Erythroblast (primary cell): ENCODE data around the gene ZBTB20.

Experiments used
- DNase-seq, 2 experiments: peaks; one replicate each; lab custom pipeline; 2025; lab: John Stamatoyannopoulos, UW
- GATA1 ChIP-seq: IDR thresholded peaks from 2 replicates; pipeline ENCODE4 v1.6.1; 2011; ENCODE audit warnings: low read depth, mild to moderate bottlenecking, control low read depth, low read length, moderate library complexity
- POLR2A ChIP-seq: IDR thresholded peaks from 2 replicates; pipeline ENCODE4 v1.6.1; 2011; ENCODE audit warnings: mild to moderate bottlenecking, low read length

The ZBTB20 gene

DNA sequence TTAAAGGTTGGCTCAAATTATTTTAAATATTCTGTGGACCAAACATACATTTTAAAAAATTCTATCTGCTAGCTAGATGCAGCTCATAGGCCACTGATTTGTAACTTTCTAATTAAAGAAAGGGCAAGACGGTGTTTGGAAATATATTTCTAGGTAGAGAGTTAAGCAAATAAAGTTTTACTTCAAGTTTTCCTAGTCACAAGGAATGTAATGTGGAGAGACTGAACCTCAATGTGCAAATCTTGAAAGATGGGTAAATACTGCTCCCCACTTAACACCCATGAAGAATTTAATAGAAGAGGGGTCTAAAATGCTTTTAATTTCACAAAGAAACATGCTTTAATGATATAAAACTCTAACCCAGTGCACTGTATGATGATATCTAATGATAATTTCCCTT is 678.0 kb downstream of the ZBTB20 start:
- DNase-seq = no peak
- TF ChIP-seq POLR2A = no peak

DNA sequence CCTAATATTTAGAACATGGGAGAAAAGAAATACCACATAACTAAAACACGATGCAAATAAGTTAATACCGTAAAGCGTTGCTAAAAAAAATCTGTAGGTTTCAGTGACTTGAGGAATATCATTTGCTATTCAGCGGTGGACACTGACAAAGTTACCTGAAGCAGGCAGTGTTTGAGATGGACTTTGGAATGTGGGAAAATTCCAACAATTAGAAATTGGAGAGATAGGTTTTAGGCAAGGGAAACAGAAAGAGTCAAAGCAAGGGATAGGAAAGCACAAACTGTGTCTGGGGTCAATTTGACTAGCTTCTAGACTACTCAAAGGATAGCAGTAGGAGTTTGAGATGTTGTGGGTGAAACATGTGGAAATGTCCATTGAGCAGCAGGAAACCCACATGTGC is 680.3 kb downstream of the ZBTB20 start:
- no peak for TF ChIP-seq GATA1
- TF ChIP-seq POLR2A = no peak
- DNase-seq = no peak

DNA sequence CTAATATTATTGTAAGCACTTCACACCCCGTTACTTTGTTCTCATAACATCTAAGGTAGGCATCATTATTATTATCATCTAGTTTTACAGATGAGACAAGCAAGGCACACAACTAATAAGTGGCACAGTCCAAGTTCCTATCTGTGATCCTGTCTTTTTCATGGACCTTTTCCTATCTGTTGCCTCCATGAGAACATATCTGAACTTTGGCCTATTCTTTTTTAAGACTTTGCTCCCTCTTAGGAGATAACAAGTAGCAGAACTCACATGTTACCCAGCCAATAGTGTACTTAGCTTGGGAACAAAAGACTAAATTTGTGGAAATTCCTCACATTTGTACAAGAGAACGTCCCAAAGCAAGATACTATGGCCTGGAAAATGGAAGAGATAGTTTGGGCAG is 680.8 kb downstream of the ZBTB20 start:
- no peak for TF ChIP-seq POLR2A
- TF ChIP-seq GATA1 = no peak
- DNase-seq = no peak

DNA sequence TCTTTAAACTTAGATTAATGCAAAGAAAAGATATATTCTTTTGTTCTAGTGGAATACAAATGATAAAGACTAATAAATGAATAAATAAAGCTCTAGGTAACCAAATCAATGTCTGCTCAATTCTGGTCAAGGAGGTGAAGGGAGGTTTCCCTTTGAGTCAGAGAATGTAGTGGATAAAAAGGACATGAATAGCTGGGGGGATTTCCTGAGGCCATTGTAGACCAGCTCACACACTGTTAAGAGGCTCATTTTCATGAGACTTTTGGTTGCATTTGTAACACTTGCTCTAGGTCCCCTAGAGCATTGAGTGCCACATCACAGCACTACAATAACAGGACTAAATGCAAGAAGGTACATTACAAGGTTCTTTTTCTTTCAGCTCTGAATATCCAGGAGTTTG is 682.5 kb downstream of the ZBTB20 start:
- no peak for DNase-seq
- no peak for TF ChIP-seq POLR2A
- no peak for TF ChIP-seq GATA1

DNA sequence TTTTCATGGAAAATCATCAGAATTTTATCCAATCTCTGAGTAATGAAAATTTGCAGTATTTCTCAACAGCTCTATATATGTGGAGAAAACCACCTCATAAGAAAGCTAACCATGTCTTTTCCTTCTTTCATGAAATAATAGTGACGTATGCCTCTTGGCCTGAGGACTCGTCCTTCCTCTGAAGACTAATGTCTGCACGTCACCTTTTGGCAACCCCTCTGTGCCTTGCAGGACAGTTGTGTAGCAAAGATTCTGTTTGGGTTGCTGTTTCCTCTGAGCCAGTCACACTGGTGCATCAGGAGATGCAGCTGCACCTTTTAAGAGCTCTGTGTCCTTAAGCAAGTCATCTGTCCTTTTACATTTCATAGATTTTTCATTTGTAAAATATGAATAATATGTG is 684.3 kb downstream of the ZBTB20 start:
- TF ChIP-seq POLR2A = no peak
- TF ChIP-seq GATA1 = no peak
- DNase-seq = no peak

DNA sequence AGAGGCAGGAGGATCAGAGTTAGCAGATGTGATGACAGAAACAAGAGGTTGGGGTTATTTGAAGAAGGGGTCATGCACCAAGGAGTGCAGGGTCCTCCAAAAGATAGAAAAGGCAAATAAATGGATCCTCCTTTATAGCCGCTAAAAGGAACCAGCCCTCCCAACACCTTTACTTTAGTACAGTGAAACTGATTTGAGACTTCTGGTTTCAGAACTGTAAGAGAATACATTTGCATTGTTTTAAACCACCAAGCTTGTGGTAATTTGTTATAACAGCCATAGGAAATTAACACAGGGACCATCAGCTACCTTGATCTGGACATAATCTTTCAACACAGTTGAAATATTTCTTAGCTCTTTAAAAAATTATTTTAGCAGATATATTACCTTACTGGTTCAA is 686.6 kb downstream of the ZBTB20 start:
- no peak for DNase-seq
- TF ChIP-seq GATA1 (no peak), POLR2A (no peak)

DNA sequence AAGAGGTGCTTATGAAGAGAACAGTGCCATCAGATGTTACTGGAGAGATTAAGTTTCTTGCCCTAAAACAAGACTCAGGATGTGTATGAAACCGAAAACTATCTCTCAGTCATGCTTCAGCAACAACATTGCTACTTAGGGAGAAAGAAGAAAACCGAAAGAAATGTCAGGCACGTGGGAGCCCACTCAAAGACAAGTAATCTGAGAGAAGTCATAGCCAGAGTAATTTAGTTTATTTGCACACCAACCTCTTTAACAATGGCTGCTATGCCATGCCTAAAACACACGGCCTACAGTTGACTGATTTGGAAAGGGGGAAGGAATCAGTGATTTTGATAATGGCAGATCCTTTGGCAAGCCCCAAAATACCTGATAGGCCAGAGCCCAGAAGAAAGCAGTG is 690.3 kb downstream of the ZBTB20 start:
- no peak for DNase-seq
- TF ChIP-seq POLR2A (no peak), GATA1 (no peak)

DNA sequence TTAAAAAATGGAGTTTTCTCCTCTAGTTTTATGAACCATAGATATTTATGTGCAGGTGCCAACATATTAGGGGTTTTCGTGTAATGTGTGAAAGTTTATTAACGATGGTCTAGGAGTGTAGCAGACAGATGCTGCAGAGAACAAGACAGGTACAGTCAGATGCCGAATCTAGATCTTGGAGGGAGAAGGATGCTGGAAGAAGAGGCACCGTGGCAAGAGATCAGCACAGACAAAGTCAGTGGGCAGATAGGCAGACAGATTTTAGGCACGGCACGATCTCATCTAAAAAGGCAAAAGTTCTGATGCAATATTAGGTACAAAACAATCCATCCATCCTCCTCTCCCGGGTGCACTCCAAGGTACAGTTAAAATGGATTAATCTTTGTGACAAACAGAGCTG is 691.7 kb downstream of the ZBTB20 start:
- TF ChIP-seq POLR2A (no peak), GATA1 (no peak)
- no peak for DNase-seq

DNA sequence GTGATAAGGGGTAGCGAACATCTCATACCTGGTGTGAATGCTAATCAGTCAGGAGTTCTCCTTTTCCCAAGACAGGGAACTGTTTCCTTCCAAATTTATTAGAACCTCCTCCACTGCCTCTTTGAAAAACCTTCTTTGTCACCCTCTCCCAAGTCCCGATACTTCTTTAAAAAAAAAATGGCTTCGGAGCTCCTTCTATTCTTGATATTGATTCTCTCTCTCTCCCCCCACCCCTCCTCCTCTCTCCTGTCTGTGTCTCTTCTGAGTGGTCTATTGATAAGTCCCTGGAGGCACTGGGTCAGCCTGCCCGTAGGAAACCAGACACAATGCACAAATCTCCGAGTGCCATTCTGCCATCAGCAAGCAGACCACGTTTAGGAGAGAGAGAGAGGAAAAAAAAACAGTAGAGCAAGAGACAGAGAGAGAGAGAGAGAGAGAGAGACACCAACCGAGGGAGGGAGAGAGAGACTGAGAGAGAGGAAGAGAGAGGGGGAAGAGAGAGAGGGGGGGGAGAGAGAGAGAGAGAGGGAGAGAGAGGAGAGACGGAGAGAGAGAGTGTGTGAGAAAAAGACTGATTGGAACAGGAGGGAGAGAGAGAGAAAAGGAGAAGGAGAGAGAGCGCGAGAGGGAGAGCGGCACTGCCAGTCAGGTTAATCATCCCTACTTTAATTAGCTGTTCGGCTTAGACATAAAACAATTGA is 692.4 kb downstream of the ZBTB20 start:
- DNase-seq = no peak

DNA sequence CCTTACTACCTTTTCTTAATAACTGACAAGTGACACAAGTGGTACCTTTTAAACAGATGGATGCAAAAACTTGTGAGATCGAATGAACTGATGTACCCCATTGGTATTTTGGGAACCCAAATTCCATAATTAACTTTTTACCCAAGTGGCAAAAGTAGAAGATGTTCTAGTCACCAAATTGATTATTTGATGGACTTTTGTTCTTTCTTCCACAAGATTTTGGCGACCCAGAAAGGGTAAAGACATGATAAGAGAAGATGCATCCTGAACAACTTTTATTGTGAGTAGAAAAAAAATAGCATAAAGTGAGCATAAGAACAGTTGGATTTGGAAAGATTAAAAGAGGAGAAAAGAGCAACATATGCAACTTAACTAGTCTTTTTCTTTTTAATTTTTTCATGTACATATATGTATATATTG is 693.7 kb downstream of the ZBTB20 start:
- no peak for DNase-seq
- no peak for TF ChIP-seq GATA1

More for the DNA sequence above, 692.4 kb downstream of the ZBTB20 start:
- TF ChIP-seq GATA1 = no peak
- TF ChIP-seq POLR2A = no peak

DNA sequence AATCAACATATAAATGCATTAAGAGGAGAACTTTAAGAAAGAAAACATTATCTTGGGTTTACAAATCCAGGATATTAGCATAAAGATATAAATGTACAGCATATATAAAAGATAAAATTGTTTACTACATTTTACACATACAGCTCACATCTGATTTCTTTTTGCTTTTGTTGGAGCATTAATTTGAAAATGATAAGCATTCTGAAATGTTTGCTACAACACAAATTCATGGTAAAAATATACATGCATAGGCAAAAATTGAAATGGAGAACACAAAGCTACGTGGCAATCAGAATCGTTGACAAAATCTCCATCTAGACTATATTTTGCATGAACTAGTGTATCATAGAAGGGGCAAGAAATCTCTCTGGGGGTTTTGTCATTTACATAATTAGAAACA is 694.2 kb downstream of the ZBTB20 start:
- TF ChIP-seq GATA1 (no peak), POLR2A (no peak)
- no peak for DNase-seq

DNA sequence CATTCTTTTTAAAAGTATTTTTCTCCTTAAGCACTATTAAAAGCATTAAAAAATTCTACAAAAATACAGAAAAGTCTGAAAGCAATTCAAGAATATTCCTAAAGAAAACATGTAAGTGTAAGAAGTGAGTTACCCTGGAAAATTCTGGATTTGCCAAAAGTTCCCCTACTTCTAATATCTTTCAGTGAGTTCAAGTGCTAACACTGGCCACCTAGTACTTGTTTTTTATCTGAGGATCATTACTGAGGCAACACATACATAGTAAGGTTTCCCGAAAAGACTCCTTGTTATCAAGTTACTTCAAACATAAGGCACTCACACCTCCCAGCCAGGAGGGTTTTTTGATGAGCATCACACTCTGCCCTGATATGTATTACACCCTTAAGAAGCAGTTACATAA is 694.8 kb downstream of the ZBTB20 start:
- TF ChIP-seq GATA1 (no peak), POLR2A (no peak)
- no peak for DNase-seq

DNA sequence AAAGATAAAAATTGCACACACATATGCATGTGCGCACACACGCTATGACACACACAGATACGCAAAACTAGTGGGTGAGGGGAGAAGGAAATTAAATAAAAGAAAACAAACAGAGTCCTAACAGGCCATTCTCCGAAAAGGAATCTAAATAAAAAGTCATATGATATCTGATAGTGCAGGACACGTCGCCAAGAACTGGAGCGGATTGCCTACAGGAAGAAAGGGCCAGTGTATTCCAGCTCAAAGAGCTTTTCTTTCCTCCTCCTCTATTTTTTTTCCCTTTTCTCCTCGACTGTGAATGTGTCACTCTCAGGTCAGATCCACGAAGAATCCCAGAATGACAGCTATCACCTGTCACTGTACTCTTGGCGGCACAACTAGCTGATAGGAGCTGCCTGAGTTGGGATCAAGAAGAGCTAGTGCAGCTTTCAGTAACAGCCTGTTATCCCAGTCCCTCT is 695.5 kb downstream of the ZBTB20 start:
- DNase-seq = no peak
- TF ChIP-seq POLR2A (no peak), GATA1 (no peak)

DNA sequence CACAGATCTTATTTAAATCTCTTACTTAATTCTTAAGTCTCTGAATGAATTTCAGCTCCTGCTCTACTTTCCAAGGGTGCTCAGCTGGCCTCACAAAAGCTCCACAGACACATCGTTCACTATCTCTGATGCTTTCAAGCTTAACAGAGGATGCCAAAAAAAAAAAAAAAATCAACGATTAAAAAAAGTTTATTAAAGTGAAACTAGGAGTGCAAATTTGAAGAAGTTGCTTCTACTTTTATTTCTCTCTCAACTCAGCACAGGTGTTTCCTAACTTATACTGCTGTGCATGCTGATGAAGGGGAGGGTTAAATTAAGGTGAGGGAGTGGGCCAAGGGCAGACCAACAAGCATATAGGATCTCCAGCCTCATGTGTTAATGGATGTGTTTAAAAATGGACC is 696.0 kb downstream of the ZBTB20 start:
- TF ChIP-seq POLR2A (no peak), GATA1 (no peak)
- DNase-seq = no peak

DNA sequence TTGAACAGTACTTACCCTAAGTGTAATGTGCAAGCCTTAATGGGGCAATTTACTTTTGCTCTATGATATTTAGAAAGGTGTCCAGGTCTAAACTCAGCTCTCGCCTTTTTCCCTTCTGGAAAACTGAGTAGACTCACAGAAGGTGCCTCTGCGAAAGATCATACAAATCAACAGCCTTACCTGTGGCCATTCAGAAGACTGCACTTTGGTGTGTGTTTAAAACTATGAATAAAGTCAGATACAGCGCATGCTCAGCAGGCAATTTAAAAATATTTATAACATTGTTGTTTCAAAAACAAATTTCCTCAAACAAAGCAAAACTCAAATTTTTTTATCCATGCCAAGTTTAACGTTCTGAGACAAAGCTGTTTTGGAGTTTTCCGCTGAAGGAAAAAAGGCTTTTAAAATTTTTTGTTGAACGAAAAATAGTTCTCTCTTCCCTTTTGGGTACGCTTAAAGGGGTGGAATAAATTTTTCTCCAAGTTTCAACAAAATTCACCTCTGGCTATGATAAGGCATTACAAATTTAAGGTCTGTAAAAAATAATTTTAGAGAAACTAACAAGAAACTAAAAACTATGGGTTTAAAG is 697.0 kb downstream of the ZBTB20 start:
- TF ChIP-seq POLR2A (no peak), GATA1 (no peak)
- no peak for DNase-seq
